ENCODE results near the gene DOCK3.
"Not testable (repeated sequence)": the region's sequence is repeated elsewhere in the genome, so short reads cannot be mapped to it uniquely, and the experiment has no call there.

Gene DOCK3

GRCh38 chr3:50912746-50913145 is 238.0 kb downstream of the DOCK3 start:
- Histone ChIP-seq H3K9ac (no peak overlapping the region), H3K27ac (no peak overlapping the region), H3K79me2 (ENCODE audit: insufficient read depth, low read depth) (no peaks in the 10 kb centered on the region), H3K27me3 (ENCODE audit: insufficient read depth, low read depth) (no peaks in the 10 kb centered on the region), H4K20me1 (ENCODE audit: insufficient read depth) (no peaks in the 10 kb centered on the region), H2AFZ (ENCODE audit: low read depth) (no peak overlapping the region), H3K4me2 (no peak overlapping the region), H3K36me3 (ENCODE audit: insufficient read depth) (no peaks in the 10 kb centered on the region), H3K4me1 (ENCODE audit: low read depth, poor library complexity, severe bottlenecking) (no peaks in the 10 kb centered on the region), H3K4me3 (IDR thresholded peaks at IDR 0.05; ENCODE audit: insufficient read depth, low read depth, low read length) (no peak overlapping the region)
- no peak for TF ChIP-seq CTCF (conservative IDR thresholded peaks at IDR 0.05; ENCODE audit: low read depth, low read length)

GRCh38 chr3:50913260-50913659 is 238.5 kb downstream of the DOCK3 start:
- TF ChIP-seq CTCF (conservative IDR thresholded peaks at IDR 0.05; ENCODE audit: low read depth, low read length): no peak
- Histone ChIP-seq H3K4me1 (ENCODE audit: low read depth, poor library complexity, severe bottlenecking) (no peaks in the 10 kb centered on the region), H3K27me3 (ENCODE audit: insufficient read depth, low read depth) (no peaks in the 10 kb centered on the region), H3K27ac (no peak overlapping the region), H2AFZ (ENCODE audit: low read depth) (no peak overlapping the region), H3K79me2 (ENCODE audit: insufficient read depth, low read depth) (no peaks in the 10 kb centered on the region), H3K4me3 (IDR thresholded peaks at IDR 0.05; ENCODE audit: insufficient read depth, low read depth, low read length) (no peak overlapping the region), H3K4me2 (no peak overlapping the region), H4K20me1 (ENCODE audit: insufficient read depth) (no peaks in the 10 kb centered on the region), H3K36me3 (ENCODE audit: insufficient read depth) (no peaks in the 10 kb centered on the region), H3K9ac (no peak overlapping the region)

GRCh38 chr3:50922071-50922470 is 247.3 kb downstream of the DOCK3 start:
- H3K4me3 ChIP-seq (IDR thresholded peaks at IDR 0.05; ENCODE audit: insufficient read depth, low read depth, low read length); H3K4me2 ChIP-seq; H3K79me2 ChIP-seq (ENCODE audit: insufficient read depth, low read depth); H4K20me1 ChIP-seq (ENCODE audit: insufficient read depth); H2AFZ ChIP-seq (ENCODE audit: low read depth); H3K36me3 ChIP-seq (ENCODE audit: insufficient read depth); H3K27me3 ChIP-seq (ENCODE audit: insufficient read depth, low read depth); H3K4me1 ChIP-seq (ENCODE audit: low read depth, poor library complexity, severe bottlenecking); H3K27ac ChIP-seq; H3K9ac ChIP-seq: not testable (repeated sequence)

GRCh38 chr3:50923955-50924354 is 249.2 kb downstream of the DOCK3 start:
- TF ChIP-seq CTCF (conservative IDR thresholded peaks at IDR 0.05; ENCODE audit: low read depth, low read length): no peak
- no peak overlapping the region for H3K4me2 ChIP-seq
- no peak overlapping the region for H3K27ac ChIP-seq
- H3K4me3 ChIP-seq (IDR thresholded peaks at IDR 0.05; ENCODE audit: insufficient read depth, low read depth, low read length): no peak overlapping the region
- no peaks in the 10 kb centered on the region for H3K27me3 ChIP-seq (ENCODE audit: insufficient read depth, low read depth)
- H3K4me1 ChIP-seq (ENCODE audit: low read depth, poor library complexity, severe bottlenecking): no peaks in the 10 kb centered on the region
- no peak overlapping the region for H2AFZ ChIP-seq (ENCODE audit: low read depth)
- H3K9ac ChIP-seq: no peak overlapping the region
- no peaks in the 10 kb centered on the region for H3K36me3 ChIP-seq (ENCODE audit: insufficient read depth)
- no peaks in the 10 kb centered on the region for H3K79me2 ChIP-seq (ENCODE audit: insufficient read depth, low read depth)
- no peaks in the 10 kb centered on the region for H4K20me1 ChIP-seq (ENCODE audit: insufficient read depth)

GRCh38 chr3:50924638-50925037 is 249.9 kb downstream of the DOCK3 start:
- no peak overlapping the region for H2AFZ ChIP-seq (ENCODE audit: low read depth)
- H3K4me2 ChIP-seq: no peak overlapping the region
- no peak overlapping the region for H3K27ac ChIP-seq
- no peaks in the 10 kb centered on the region for H3K4me1 ChIP-seq (ENCODE audit: low read depth, poor library complexity, severe bottlenecking)
- no peak overlapping the region for H3K4me3 ChIP-seq (IDR thresholded peaks at IDR 0.05; ENCODE audit: insufficient read depth, low read depth, low read length)
- H4K20me1 ChIP-seq (ENCODE audit: insufficient read depth): no peaks in the 10 kb centered on the region
- no peaks in the 10 kb centered on the region for H3K79me2 ChIP-seq (ENCODE audit: insufficient read depth, low read depth)
- no peaks in the 10 kb centered on the region for H3K36me3 ChIP-seq (ENCODE audit: insufficient read depth)
- H3K9ac ChIP-seq: no peak overlapping the region
- H3K27me3 ChIP-seq (ENCODE audit: insufficient read depth, low read depth): no peaks in the 10 kb centered on the region
- TF ChIP-seq CTCF (conservative IDR thresholded peaks at IDR 0.05; ENCODE audit: low read depth, low read length): no peak

Data from KMS-11 (cell line).